Erythroblast (primary cell): ENCODE measurements around the gene GDPD3.

Source experiments
- GATA1 ChIP-seq: IDR thresholded peaks from 2 replicates; pipeline ENCODE4 v1.6.1; 2011; ENCODE audit warnings: low read depth, mild to moderate bottlenecking, control low read depth, low read length, moderate library complexity
- POLR2A ChIP-seq: IDR thresholded peaks from 2 replicates; pipeline ENCODE4 v1.6.1; 2011; ENCODE audit warnings: mild to moderate bottlenecking, low read length

DNA sequence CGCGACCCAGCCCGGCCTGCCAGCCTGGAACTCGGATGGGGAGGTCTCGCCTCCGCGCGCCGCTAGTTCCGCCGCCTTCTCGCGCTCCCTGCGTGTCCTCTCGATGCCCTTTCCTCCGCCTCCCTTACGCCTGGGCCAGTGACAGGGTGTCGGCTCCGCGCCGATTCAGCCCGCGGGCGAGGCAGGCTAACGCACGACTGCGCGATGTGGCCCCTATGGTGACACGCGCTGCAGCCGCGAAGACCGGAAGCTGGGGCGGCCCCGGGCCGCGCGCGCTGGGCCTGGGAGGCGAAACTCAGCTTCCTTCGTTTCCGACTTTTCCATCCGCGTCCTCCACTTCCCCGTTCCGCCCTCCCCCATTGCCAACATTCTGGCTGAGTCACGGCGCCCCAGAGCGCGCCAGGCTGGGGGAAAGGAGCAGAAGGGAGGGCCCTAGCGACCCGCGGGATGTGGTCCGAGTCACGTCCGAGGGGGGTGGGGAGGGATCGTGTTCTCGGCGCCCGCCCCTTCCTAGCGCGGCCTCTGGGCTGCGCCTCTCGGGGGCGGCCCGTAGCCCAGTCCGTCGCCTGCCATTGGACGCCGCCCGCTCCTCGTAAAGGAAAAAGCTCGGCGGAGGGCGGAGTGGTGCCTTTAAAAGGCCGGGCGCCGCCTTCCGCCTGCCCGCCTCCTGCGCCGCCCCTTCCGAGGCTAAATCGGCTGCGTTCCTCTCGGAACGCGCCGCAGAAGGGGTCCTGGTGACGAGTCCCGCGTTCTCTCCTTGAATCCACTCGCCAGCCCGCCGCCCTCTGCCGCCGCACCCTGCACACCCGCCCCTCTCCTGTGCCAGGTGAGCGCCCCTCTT is 48.0 kb downstream of the GDPD3 start, which contains the start of gene ALDOA:
- peak; percentile 95 for TF ChIP-seq POLR2A
- TF ChIP-seq GATA1, result no peak
